Peyer's patch (tissue), 4 donors: ENCODE results near the gene CADPS2.
A peak's percentile ranks its signal among the peaks of the same experiment; 100 is the strongest.

Experiments used
- CTCF ChIP-seq, 6 experiments: fragments of 450-650 bp in 4 of 6; fragments of 200-600 bp in 2 of 6; sonication (generic) in 1 of 6; IDR thresholded peaks; one replicate each; pipeline ENCODE4 v1.5.1; 2017 to 2019; ENCODE audit warnings: antibody characterized with exemption in 6 of 6, mild to moderate bottlenecking in 3 of 6, moderate library complexity in 1 of 6
- POLR2A ChIP-seq, 2 donors: fragments of 450-650 bp; IDR thresholded peaks; one replicate each; pipeline ENCODE4 v1.5.1; 2017; ENCODE audit warnings: antibody characterized with exemption in 2 of 2, mild to moderate bottlenecking in 2 of 2, moderate library complexity in 2 of 2

- TF ChIP-seq CTCF (IDR thresholded peaks at IDR 0.05), result peak in 3 of 6 experiments; percentile 26 to 58 (median 38)
- TF ChIP-seq POLR2A (IDR thresholded peaks at IDR 0.05), result peak; percentile 68 to 73
These were observed at the start of gene CADPS2 for GRCh38 chr7:122886357-122887081.
